ENCODE measurements around the gene ERBB4.
"Not testable (repeated sequence)": the region's sequence is repeated elsewhere in the genome, so short reads cannot be mapped to it uniquely, and the experiment has no call there.

The ERBB4 gene

DNA sequence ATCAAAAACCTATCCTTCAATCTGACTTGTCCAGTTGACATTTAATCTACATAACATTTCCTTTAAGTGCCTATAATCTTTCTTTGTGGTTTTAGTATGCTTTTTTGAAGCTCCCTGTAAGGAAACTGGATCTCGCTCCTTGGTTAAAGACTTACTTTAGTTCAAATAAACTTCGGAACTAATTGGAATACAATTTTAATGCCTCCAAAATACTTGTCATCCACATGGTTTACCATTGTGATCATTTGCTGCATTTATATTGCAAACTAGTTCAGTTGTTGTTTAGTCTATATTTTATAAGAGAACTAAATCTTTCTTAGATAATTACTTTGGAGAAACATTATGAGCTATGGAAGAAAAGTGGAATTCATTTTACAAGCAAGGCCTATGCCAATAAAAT, 496.0 kb downstream of the ERBB4 start:
- no peak for DNase-seq

GRCh38 chr2:212037062-212037461, 501.5 kb downstream of the ERBB4 start:
- DNase-seq: no peak

- DNase-seq: no peak
These were observed 503.6 kb downstream of the ERBB4 start for GRCh38 chr2:212034841-212035585.

- DNase-seq: no peak
These were observed 504.7 kb downstream of the ERBB4 start for GRCh38 chr2:212033888-212034287.

DNA sequence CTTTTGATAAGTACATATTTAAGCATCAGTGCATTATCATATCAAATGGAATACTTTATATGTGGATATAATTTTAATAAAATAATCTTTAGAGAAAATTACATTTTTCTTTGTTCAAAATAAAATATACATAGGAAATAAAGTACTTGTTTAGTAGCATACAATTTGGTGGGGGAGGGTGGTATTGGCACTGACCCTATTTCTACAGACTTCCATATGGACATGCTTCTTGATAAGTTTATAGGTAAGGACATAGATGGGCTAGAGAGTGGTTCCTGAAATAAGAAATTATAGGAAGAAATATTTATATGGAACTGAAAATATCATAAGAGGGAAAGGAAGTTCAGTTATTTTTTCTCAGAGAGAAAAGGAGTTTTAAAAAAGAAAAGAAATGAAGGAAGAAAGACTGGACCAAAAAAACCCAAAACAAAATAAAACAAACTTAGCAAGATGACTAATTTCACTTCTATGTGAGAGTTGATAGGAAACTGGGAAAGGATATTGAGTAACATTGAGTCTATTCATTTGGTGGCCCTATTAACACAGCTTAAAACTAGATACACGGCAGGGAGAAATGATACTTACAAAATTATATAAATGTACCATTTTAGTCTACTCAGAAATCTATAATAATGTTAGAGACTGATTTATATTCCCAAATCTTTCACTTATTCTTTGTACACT, 505.9 kb downstream of the ERBB4 start:
- DNase-seq: no peak

- DNase-seq: no peak
These were observed 506.6 kb downstream of the ERBB4 start for GRCh38 chr2:212032032-212032431.

GRCh38 chr2:212030709-212031108, 507.9 kb downstream of the ERBB4 start:
- no peak for DNase-seq

DNA sequence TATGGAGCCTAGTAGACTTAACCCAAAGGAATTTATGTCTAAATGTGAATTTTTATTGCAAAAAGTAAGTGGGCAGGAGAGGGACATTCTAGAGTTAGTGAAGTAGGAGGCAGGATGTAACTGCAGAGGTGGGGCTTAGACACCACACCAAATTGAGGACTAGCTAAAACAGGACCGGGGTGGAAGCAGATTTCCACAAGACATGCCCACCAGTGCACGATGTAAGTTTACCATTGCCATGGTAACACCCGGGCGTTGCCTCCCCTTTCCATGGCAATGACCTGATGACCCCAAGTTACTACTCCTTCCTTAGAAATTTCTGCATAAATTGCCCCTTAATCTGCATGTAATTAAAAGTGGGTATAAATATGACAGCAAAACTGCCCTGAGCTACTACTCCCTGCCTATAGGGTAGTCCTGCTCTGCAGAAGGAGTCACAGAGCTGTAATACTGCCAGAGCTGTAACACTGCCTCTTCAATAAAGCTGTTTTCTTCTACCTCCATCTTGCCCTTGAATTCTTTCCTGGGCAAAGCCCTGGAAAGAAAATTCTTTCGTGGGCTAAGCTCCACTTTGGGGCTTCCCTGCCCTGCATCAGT, 509.7 kb downstream of the ERBB4 start:
- no peak for DNase-seq

GRCh38 chr2:212027681-212028628, 510.6 kb downstream of the ERBB4 start:
- DNase-seq: no peak

GRCh38 chr2:212024040-212024439, 514.6 kb downstream of the ERBB4 start:
- DNase-seq: no peak

- DNase-seq: no peak
These were observed 515.6 kb downstream of the ERBB4 start for GRCh38 chr2:212022966-212023365.

- DNase-seq: no peak
These were observed 516.7 kb downstream of the ERBB4 start for GRCh38 chr2:212021947-212022346.

DNA sequence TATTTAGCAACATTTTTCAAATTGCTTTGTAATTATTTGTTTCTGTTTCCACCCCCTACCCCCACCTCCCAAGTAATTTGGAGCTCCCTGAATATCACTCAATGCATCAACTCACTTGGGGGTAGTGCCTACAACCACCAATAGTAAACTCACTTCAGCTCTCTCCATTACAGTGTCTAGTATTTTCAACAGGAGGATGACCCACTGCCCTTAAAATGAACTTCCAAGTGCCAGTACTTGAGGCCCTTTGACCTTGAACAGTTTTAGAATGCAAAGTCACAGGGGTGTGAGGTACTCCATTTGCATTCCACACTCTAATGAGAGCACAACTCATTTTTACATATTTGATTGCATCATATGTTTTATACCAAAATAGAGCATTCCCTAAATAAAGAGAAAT, 523.0 kb downstream of the ERBB4 start:
- DNase-seq: no peak

DNA sequence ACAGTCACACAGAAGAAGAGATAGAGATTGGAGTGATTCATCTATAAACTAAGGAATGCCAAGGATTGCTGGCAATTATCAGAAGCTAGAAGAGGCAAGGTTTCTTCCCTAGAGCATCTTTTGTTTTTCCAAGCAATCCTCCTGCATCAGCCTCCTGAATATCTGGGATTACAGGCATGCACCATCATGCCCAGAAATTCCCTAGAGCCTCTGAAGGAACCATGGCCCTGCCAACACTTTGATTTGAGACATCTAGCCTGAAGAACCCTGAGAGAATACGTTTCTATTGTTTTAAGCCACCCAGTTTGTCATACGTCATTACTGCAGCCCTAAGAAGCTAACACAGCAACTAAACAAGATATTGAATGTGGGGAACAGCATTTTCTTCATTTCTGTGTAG, 525.0 kb downstream of the ERBB4 start:
- DNase-seq: no peak

GRCh38 chr2:212010305-212010704, 528.3 kb downstream of the ERBB4 start:
- not testable (repeated sequence) for DNase-seq

GRCh38 chr2:212007972-212008371, 530.6 kb downstream of the ERBB4 start:
- DNase-seq: no peak

DNA sequence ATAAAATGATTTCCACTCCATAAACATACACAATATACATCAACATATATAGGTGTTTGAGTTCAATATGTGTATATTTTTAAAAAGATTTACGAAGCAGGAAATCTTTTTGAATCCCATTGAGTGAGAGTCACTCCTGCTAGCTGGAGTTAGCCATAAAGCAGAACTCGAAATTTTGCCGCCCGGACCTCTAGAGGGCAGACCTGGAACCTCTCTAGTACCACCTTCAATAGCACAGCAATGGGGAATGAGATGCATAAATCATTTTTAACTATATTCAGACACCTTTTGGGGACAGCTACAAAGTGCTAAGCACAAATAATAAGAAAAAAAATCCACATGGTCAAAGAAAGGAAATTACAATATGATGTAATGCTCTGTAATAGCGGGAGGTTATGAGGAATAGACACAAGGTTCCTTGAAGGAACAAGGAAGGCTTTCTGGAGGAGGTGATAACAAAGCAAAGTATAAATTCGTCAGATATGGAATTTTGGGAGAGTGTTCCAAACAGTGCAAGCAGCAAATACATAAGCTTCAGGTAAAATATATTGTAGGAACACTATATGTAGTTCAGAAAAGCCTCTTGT, 533.4 kb downstream of the ERBB4 start:
- no peak for DNase-seq

DNA sequence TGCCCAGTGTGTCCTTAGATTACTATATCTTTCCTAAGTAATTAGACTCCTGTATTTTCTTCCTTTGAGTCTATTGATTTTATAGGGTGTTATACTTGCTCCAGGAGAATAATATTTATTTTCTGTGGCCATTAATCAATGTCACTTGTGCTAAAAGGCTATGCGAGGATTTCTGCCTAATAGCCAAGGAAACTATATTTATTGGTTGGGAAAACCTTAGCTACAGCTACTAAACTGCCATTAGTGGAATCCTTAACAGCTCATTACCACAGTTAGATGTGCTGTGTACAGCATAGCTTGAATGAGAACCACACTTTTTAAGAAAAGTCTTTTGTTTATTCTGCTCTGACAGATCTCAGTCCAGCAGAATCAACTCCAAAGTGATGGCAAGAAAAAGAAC, 537.3 kb downstream of the ERBB4 start:
- DNase-seq: no peak

GRCh38 chr2:211996857-211997256, 541.7 kb downstream of the ERBB4 start:
- DNase-seq: no peak

DNA sequence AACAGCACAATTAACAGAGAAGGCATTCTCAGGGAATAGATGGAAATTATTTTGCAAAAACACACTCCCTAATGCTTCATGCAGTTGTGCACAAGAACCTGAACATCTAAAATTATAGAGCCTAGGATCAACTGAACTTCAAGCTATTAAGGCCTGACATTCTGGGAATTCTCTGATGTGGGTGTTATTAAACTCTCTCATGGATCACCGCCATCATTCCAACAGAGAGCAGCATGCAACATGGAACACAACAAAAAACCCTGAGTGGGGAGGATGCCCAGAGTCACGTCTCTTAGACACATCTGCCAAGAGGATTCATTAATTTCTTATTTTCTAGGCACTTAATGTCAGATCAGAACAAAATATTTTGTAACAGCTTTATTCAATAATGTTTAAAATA, 543.8 kb downstream of the ERBB4 start:
- DNase-seq: no peak

DNA sequence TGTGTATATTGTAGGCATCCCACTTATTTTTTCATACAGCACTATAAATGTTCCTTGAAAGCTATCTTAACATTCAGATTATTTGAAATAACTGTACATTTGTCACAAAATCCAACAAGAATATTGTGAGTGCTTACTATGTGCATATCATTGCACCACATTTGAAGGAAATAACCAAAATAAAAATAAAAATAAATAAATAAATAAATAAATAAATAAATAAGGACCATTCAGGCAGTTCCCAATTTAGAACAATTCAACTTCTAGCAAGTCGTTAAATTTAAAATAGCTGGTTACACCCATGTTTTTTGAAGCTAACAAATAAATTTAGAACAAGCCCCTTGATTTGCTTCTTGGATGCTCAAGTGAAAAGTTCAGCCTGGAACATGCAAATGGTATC, 548.3 kb downstream of the ERBB4 start:
- no peak for DNase-seq

DNA sequence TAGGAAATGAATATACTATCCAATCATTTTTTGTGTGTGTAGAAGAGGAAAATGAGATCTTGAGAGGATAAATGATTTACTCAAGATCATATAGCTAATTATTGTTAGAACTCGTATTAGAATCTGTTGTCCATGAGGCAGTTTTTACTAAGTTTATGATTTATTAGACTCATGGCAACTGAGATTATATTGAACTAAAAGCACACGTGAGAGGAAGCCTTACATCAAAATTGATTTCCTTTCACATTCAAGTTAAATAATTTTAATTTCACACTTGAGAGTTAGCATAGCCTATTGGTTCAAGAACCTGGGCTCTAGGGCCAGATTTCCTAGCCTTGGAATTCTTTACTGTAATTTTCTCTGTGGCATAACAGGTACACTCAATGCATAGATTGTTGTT, 552.3 kb downstream of the ERBB4 start:
- no peak for DNase-seq

- DNase-seq: no peak
These were observed 553.2 kb downstream of the ERBB4 start for GRCh38 chr2:211985393-211985792.

Data from T-helper 9 cell (primary cell).